Measurements from ENCODE around the gene METAP2.

DNA sequence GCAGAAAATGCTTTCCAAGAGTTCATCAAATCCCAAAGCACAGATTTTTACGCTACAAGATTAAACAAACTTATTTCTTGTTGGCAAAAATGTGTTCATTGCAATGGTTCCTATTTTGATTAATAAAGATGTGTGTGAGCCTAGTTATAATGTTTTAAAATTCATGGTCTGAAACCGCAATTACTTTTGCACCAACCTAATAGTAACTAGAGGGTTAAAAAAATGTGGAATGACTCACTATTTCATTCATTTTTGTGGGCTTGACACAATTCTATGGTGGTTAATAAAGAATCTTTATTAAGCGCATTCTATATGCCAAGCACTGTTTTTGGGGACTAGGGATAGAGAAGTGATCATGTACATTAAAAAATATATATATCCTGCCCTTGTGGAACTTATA is 38.6 kb upstream of the METAP2 start:
- TF ChIP-seq, protein P1, sequence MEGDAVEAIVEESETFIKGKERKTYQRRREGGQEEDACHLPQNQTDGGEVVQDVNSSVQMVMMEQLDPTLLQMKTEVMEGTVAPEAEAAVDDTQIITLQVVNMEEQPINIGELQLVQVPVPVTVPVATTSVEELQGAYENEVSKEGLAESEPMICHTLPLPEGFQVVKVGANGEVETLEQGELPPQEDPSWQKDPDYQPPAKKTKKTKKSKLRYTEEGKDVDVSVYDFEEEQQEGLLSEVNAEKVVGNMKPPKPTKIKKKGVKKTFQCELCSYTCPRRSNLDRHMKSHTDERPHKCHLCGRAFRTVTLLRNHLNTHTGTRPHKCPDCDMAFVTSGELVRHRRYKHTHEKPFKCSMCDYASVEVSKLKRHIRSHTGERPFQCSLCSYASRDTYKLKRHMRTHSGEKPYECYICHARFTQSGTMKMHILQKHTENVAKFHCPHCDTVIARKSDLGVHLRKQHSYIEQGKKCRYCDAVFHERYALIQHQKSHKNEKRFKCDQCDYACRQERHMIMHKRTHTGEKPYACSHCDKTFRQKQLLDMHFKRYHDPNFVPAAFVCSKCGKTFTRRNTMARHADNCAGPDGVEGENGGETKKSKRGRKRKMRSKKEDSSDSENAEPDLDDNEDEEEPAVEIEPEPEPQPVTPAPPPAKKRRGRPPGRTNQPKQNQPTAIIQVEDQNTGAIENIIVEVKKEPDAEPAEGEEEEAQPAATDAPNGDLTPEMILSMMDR (IDR thresholded peaks at IDR 0.05; ENCODE audit: insufficient read depth, low read length, poor library complexity, severe bottlenecking), result no peak
- TF ChIP-seq EZH2phosphoT487 (conservative IDR thresholded peaks at IDR 0.05; ENCODE audit: low read length), result no peak
